8988T (cell line): ENCODE data around the gene CLDN19.

Experiments used
- DNase-seq: peaks from one replicate; pipeline ENCODE4 v3.0.0; 2011

CLDN19 gene

GRCh38 chr1:42692911-42693310 is 47.1 kb downstream of the CLDN19 start:
- DNase-seq: no peak

DNA sequence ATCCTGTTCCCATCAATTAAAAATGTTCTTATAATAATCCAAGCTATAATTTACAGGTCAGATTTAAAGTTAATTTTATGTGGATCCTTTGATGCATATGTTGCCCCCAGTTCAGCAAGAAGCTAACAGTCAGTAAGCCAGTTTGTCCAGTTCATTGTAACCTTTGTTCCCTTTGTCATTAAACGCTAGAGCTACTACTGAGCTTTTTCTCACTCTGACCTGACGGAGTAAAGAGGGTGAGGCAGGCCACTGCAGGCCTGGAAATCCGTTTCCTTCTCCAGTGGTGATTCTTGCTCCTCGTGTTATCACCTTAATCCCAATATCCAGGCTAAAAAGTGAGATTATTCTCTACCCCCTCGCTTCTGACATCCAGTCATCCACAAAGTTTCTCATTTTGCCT is 47.6 kb downstream of the CLDN19 start:
- DNase-seq: no peak

GRCh38 chr1:42691157-42691498 is 48.9 kb downstream of the CLDN19 start:
- no peak for DNase-seq

DNA sequence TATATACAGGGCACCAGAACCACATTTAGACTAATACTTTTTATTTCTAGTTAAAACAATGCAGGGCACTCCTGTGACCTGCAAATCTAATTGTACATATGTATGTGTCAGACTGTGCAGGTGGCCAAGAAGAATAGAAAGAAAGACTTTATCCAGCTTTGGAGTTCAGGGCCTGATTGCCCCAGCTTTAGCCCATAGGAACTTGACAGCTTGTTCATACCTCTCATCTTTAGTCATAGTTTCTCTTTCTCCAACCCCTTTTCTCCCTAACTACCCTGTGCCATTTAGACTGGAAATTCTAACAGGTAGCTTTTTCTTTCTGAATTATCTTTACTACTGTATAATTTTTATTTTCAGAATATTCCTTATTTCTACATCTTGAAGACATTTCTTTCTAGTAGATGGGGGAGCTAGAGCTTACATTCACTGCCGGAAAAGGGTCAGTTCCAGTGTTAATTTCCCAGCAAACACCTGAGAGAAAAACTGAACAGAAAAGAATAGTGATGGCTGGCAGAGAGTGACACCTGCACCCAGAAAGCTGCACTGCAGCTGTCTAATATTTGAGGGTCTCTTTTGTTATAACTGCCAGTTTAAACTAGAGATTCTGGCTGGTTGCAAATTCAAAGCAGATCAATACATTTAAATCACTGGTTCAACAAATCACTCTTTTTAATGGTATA is 49.4 kb downstream of the CLDN19 start:
- DNase-seq: no peak

DNA sequence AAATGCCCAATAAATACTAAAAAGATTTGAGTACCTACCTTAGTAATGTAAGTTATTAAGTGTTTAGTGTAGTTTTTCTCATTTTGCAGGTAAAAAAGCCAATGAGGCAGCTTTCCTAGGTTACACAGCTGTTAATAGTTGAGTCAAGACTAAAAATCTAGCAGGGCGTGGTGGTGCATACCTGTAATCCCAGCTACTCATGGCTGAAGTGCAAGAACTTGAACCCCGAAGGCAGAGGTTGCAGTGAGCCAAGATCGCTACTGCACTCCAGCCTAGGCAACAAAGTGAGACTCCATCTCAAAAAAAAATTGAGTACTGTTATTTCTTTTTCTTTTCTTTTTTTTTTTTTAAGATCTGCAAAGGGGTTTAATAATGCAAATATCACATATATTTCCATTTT is 50.1 kb downstream of the CLDN19 start:
- DNase-seq: no peak

GRCh38 chr1:42686418-42686817 is 53.6 kb downstream of the CLDN19 start:
- DNase-seq: no peak

DNA sequence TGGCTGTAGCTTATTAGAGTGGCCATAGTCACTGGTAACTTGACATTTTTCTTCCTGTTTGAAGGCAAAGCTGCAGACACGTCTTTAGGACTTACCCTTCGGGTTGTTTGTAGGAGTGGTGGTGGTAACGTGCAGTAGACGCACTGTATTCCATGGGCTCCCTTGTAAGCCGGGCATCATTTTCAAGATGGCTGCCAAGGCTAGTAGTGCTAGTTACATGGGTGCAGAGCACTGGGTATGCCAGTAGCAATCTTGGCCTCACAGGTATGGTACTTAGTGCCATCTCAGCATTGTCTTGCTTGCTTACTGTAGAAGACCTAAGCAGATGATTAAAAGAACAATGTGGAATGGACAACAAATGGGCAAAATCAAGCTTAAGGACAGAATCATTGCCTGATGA is 55.9 kb downstream of the CLDN19 start:
- no peak for DNase-seq
